SK-N-SH treated with all-trans-retinoic acid at 6 μM for 48 hours (cell line): ENCODE data around the gene UBE2I.

Experiments
- ARNTL ChIP-seq: fragments of 450-650 bp; formaldehyde crosslinking; IDR thresholded peaks from 2 replicates; pipeline ENCODE4 v1.5.0; 2020; ENCODE audit warnings: low read depth, mild to moderate bottlenecking, moderate library complexity, borderline replicate concordance
- CREB5 ChIP-seq: fragments of 250-450 bp; sonication (Bioruptor Pico); IDR thresholded peaks from 2 replicates; pipeline ENCODE4 v1.5.1; 2020; ENCODE audit warnings: low read depth, mild to moderate bottlenecking, moderate library complexity
- RARB ChIP-seq: fragments of 250-450 bp; sonication (Bioruptor Pico); IDR thresholded peaks from 2 replicates; pipeline ENCODE4 v1.8.0; 2021; ENCODE audit warnings: mild to moderate bottlenecking, moderate library complexity
- TCF4 ChIP-seq: fragments of 250-450 bp; sonication (Bioruptor Pico); IDR thresholded peaks from 2 replicates; pipeline ENCODE4 v1.8.0; 2021; ENCODE audit warnings: mild to moderate bottlenecking, moderate library complexity, borderline replicate concordance
- TOX ChIP-seq: fragments of 250-450 bp; sonication (Bioruptor Pico); IDR thresholded peaks from 2 replicates; pipeline ENCODE4 v1.8.0; 2021; ENCODE audit warnings: mild to moderate bottlenecking, moderate library complexity, borderline replicate concordance
- ZC3H10 ChIP-seq: fragments of 250-450 bp; sonication (Bioruptor Pico); IDR thresholded peaks from 2 replicates; pipeline ENCODE4 v1.5.1; 2021; ENCODE audit warnings: mild to moderate bottlenecking, moderate library complexity
- ZFP3 ChIP-seq: fragments of 250-450 bp; sonication (Bioruptor Pico); IDR thresholded peaks from 2 replicates; pipeline ENCODE4 v1.5.0; 2020; ENCODE audit warnings: mild to moderate bottlenecking, moderate library complexity
- ZFP30 ChIP-seq: fragments of 450-650 bp; formaldehyde crosslinking; IDR thresholded peaks from 2 replicates; pipeline ENCODE4 v1.5.0; 2022; ENCODE audit warnings: mild to moderate bottlenecking, moderate library complexity
- ZNF565 ChIP-seq: fragments of 450-650 bp; formaldehyde crosslinking; conservative IDR thresholded peaks from 2 replicates; pipeline ENCODE4 v1.5.0; 2020; ENCODE audit warnings: low read depth, mild to moderate bottlenecking, moderate library complexity
- ZNF70 ChIP-seq: fragments of 450-650 bp; formaldehyde crosslinking; IDR thresholded peaks from 2 replicates; pipeline ENCODE4 v1.5.0; 2020; ENCODE audit warnings: mild to moderate bottlenecking, moderate library complexity
- TF ChIP-seq, protein P1 (sequence below): fragments of 250-450 bp; sonication (Bioruptor Pico); IDR thresholded peaks from 2 replicates; pipeline ENCODE4 v1.8.0; 2020; ENCODE audit warnings: mild to moderate bottlenecking, moderate library complexity, borderline replicate concordance
- TF ChIP-seq, protein P2 (sequence below): fragments of 250-450 bp; sonication (Bioruptor Pico); IDR thresholded peaks from 2 replicates; pipeline ENCODE4 v1.8.0; 2021; ENCODE audit warnings: low read depth, mild to moderate bottlenecking, moderate library complexity, borderline replicate concordance

DNA sequence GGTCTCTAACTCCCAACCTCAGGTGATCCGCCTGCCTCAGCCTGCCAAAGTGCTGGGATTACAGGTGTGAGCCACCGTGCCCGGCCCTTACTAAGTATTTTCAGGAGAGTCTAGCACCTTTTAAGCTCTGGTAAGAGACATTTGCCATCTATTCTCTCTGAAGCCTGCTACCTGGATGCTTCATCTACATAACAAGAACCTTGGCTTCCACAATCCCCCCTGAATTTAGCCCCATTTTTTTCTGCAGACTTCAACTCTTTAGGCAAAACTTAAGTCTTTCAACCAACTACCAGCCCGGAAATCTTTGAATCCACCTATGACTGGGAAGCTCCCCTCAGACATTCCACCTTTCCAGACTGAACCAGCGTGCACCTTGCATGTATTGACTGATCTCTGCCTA lies 14.0 kb upstream of the UBE2I start:
- TF ChIP-seq ZFP30 (CRISPR knock-in tag) (no peak), ARNTL (CRISPR knock-in tag) (no peak), TCF4 (CRISPR knock-in tag) (no peak), ZFP3 (CRISPR knock-in tag) (no peak), ZNF70 (CRISPR knock-in tag) (no peak), RARB (no peak), TOX (CRISPR knock-in tag) (no peak), ZNF565 (CRISPR knock-in tag) (no peak), ZC3H10 (CRISPR knock-in tag) (no peak), CREB5 (CRISPR knock-in tag) (no peak)
- TF ChIP-seq, protein P1, sequence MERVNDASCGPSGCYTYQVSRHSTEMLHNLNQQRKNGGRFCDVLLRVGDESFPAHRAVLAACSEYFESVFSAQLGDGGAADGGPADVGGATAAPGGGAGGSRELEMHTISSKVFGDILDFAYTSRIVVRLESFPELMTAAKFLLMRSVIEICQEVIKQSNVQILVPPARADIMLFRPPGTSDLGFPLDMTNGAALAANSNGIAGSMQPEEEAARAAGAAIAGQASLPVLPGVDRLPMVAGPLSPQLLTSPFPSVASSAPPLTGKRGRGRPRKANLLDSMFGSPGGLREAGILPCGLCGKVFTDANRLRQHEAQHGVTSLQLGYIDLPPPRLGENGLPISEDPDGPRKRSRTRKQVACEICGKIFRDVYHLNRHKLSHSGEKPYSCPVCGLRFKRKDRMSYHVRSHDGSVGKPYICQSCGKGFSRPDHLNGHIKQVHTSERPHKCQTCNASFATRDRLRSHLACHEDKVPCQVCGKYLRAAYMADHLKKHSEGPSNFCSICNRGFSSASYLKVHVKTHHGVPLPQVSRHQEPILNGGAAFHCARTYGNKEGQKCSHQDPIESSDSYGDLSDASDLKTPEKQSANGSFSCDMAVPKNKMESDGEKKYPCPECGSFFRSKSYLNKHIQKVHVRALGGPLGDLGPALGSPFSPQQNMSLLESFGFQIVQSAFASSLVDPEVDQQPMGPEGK (CRISPR knock-in tag) = no peak
- TF ChIP-seq, protein P2, sequence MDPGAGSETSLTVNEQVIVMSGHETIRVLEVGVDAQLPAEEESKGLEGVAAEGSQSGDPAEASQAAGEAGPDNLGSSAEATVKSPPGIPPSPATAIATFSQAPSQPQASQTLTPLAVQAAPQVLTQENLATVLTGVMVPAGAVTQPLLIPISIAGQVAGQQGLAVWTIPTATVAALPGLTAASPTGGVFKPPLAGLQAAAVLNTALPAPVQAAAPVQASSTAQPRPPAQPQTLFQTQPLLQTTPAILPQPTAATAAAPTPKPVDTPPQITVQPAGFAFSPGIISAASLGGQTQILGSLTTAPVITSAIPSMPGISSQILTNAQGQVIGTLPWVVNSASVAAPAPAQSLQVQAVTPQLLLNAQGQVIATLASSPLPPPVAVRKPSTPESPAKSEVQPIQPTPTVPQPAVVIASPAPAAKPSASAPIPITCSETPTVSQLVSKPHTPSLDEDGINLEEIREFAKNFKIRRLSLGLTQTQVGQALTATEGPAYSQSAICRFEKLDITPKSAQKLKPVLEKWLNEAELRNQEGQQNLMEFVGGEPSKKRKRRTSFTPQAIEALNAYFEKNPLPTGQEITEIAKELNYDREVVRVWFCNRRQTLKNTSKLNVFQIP = no peak
